DMS153 (cell line): ENCODE data around the gene PFKP.

Experiments used
- DNase-seq: peaks from one replicate; lab custom pipeline; 2025; lab: John Stamatoyannopoulos, UW

Gene PFKP

DNA sequence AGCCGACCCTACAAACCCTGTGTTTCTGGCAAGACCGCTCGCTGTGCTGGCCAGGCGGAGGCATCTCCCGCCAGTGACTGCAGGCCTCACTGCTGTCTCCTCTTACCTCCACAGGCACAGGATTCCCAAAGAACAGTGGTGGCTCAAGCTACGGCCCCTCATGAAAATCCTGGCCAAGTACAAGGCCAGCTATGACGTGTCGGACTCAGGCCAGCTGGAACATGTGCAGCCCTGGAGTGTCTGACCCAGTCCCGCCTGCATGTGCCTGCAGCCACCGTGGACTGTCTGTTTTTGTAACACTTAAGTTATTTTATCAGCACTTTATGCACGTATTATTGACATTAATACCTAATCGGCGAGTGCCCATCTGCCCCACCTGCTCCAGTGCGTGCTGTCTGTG lies 69.0 kb downstream of the PFKP start:
- DNase-seq, result no peak

DNA sequence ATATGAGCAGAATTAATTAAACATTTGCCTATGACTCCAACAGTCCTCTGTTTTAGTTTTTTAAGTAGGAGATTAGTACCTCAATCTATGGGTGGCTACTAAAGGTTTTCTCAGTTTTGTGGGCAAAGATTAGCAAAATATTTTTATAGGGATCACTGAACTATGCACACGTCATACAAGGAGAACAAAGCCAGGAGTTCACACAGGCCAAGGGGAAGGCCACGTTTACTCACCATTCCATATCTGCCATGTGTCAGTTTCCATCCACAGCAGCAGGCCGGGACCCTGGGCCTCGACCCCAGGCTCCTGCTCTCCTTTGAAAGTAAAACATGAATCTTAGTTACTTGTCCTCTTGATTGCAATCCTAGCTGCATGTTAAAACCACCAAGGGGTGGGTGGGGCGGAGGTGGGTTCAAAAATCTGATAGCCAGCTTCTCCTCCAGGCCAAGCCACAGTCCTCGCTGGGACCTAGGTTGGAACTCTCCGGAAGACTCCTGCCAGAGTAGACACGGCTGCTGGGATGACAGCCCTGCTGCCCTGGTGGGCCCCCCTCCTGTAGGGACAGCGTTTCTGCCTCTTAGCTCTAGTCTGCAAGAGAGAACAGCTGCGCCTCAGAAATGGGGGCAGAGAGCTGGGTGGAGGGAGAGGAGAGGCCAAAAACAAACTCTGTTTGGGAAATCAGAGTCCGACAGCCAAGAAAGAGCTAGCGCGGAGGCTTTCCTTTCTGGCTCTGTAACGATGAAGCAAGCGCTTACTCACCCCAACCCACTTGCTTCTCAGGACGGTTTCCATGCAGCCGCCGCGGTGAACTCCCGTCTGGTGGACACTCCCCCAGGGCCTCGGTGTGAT lies 69.6 kb downstream of the PFKP start:
- no peak for DNase-seq

DNA sequence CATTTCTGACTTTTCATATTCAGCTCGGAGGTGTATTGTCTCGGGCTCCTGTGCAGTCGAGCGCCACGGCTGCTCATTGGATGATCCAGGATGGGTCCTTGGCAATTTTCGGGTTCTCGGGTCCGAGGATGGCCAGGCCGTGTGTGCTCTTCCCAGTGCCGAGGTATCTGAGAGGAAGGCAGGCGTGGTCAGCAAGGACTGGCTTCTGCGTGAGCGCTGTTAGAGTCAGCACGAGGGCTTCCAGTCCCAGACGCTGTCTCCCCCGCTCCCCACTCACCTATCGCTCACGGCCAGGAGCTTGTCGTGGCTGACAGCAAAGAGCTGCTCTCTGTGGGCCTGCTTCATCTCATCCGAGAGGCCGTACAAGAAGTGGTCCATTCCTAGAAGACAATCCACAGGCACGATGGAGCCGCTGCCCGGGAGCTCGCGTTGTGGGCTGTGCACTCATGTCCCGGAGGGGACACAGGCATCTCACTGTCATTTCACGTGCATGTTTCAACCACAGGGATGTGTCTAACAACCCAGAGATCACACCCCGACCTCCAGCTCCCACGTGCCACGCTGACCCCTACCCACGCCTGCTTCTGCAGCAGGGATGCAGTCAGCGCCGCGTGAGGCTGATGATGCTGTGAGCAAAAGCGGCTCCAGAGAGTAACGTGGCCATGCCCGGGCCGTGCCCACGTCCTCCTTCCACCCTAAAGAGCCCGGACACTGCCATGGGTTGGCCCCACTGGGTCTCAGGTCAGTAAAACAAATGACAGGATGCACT lies 70.8 kb downstream of the PFKP start:
- DNase-seq, result no peak

DNA sequence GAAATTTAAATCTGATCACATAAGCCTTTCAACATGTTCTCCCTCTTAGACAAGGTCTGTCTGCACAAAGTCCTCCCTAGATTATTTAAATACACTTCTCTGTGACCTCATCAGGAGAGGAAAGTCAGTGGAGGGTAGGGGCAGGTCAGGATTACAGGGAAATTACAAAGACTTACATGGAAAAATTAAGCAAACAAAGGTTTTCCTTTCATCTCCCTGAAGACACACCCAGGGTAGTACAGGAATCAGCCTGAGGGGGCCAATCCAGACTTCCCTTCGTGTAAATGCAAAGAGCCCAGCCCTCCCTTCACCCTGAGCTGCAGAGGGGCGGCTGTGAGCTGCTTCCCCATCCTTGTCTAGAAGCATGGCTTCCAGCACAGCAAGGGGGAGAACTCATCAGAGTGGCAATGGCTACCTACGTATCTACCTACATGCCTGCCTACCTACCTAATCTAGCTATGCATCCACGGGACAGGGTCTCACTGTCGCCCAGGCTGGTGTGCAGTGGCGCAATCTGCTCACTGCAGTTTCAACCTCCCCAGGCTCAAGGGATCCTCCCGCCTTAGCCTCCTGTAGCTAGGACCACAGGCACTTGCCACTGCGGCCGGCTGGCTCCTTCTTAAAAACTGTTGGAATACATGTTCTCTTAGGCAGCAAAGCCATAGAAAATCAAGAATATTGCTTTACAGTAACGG lies 72.0 kb downstream of the PFKP start:
- DNase-seq, result no peak

DNA sequence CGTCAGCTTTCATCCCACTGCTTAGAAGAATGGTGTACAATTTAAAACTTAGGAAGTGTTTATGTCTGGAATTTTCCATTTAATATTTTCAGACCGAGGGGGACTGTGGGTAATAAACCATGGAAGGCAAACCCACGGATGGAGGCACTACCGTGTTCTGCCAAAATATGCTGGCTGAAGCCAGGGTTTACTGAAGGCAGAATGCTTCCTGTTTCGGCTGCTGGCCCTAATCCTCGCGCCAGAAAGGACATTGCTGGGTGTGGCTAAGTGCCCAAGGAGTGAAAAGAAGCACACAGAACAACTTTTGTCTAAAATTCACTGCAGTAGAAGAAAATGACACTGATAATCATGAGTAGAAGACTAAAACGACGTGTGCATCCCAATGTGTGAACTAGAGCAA lies 72.9 kb downstream of the PFKP start:
- DNase-seq, result no peak

DNA sequence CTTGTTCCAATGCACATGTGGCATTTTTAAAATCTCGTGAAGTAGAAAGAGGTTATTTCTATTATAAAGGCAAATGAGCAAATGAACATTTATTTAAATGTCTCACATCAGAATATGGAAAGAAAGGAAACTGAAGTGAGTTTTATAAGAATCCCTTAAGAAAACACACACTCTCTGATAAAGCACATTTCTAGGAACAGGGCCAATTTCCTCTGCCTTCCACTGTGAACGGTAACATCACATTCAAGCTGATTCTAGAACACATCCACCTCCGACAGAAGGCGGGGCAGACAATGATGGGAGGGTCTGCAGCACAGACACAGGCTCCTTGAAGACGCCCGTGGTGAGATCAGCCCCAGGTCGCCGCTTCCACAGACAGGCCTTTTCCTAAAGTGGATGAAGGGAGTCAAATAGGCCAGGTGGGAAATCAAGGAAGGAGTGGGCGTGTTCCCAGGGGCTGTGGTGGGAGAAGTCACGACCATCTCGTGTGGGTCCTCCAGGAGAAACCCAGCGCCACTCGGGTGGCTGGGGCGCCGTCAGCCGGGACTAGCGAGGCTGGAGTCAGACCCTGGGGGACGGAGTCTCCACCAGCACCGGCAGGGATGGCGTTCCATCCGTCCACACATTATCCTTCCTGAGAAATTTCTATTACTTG lies 74.1 kb downstream of the PFKP start:
- DNase-seq, result no peak

DNA sequence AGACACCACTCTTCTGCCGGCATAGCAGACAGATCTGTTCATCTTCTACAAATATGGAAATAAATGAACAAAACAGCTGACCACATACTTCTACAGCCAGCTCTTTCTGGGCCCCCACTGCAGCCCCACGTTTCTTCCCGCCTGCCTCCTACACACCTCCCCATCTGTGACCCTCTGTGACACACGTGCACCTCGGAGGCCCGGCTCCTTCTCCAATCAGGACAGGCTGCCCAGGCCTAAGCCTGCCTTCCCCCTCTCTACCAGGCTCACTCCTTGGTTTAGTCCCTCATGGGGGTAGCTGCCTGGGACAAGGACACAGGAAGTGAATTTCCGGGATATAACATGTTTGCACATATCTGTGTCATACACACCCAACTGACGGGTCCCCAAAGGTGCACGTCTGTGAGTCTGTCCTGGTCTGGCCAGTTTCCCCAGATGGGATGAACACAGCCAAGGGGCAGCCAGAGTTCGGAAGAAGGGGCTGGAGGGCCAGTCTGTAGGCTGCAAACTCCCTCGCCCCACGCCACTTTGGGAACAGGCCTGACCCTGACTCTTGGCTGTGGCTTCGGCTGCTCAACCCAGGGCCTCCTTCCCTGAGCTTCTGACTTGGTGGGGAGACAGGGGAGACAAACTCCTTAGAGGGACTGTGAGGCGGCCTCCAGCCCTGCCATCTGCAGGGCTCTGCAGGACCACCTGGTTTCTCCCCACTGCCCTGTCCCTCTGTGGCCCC lies 75.0 kb downstream of the PFKP start:
- DNase-seq, result no peak

DNA sequence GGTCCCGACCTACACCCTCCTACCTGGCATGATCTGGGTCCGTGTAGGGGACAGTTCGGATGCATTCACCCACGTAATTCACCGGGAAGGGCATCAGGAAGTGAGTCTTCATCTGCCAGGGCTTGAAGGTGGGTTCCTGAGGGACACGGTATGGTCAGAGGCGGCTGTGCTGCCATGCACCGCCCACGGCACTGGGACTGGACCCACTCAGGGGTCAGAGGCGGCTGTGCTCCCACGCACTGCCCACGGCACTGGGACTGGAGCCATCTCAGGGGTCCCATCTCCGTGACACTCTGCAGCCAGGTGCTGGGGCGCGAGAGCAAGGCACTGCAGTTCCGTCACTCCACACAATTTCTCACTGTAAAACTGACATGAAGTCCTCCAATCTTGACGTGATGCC lies 76.0 kb downstream of the PFKP start:
- DNase-seq, result no peak

DNA sequence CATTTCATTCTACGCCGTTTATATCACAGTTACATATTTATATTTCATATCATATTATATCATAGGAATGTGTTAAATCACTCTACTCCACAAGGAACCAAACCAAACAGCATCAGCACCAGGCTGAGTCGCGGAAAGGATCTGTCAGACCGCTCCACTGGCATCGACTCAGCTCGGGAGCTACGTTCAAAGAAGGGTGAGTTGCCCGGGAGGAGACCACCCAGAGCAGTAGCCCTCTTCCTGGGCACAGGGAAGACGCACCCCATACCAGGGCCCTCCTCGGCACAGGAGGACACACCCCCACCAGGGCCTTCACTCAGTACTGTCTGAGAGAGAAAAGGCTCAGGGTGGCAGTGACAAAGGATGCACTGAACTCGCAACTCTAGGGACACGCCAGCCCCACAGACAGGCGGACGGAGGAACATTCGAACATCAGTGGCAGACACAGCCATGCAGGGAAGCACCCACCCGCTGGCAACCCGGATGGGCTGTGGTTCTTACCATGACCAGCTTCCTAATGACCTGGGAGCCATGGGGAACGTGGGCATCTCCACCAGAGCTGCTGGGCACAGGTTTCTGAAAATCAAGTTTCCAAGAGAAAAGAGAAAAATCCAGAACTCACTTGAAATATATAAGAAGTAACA lies 76.6 kb downstream of the PFKP start:
- DNase-seq, result no peak

DNA sequence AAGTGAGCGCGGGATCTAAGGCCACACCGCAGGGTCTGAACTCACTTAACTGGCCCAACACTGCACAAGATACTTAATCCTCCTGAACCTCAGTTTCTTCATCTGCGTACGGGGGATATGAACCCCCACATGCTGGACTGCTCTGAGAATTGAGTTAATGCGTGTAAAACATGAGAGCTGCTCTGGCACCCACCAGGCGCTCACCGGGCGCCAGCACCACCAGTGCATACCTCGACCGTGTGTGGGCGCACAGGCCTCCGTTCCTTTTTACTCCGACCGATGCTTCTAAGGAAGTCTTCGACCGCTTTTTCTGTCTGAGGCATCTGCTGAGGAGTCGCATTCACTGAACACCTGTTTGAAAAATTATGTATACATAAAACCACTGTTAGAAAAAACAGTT lies 78.0 kb downstream of the PFKP start:
- no peak for DNase-seq

DNA sequence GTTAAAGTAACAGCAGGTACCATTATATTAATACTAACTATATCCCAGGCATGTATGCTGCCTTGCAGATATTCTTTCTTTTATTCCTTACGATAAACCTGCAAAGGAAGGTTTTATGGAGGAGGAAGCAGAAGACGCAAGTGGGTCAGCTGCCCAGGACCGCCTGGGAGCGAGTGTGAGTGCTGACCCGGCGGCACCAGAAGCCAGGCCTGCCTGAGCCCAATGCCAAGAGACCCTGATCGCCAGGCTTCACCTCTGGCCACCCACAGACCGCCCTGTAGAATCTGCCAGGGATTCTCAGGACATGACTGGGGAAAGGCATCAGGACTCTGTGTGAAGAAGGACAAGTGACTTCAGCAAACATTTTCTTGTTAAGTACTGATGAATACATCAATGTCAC lies 78.9 kb downstream of the PFKP start:
- no peak for DNase-seq

DNA sequence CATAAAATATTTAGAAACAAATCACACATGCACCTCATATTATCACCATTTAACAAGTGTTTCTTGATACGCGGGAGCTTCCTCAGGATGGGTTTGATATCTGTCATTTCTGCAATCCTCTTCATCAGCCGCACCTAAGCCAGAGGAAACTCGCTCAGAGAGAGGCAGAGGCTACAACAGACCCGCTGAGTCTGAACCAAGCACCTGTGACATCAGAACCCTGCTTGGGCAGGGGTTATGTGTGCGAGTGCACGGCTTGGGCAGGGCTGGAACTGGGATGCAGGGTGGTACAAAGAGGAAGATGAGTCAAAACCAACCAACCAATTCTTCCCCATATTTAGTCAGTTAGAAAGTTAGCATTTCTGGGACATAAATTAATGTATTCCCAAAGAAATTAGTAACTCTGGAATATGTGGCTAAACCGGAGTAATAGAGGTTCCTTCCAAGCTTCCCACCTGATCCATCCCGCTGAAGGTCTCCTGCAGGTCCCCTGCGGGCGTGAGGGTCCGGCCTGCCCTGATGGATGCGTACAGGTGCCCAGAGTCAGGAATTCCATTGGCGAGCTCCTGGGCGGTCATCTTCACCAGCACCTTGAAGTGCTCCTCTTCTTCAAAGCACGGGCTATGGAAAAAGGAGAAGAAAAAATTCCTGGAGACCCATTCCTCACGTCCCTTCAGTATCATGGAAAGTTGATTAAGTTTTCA lies 79.9 kb downstream of the PFKP start:
- no peak for DNase-seq

DNA sequence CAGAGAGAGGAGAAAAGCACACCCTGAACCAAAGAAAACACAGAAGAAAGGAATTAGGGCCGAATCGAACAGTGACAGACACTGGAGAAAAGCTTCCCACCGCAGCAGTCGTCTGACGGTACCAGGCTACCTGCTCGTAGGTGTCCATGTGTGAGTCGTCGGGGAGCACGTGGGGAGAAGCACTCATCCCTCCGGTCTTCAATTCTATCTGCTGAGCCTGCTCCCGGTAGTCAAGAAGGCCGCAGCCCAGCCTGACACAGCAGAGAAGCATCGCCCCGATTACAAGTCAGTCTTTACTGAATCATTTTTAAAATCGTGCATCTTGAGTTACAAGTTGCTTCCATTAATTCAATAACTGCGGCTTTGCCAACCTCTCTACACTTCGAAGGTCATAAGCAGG lies 80.7 kb downstream of the PFKP start:
- DNase-seq, result no peak

DNA sequence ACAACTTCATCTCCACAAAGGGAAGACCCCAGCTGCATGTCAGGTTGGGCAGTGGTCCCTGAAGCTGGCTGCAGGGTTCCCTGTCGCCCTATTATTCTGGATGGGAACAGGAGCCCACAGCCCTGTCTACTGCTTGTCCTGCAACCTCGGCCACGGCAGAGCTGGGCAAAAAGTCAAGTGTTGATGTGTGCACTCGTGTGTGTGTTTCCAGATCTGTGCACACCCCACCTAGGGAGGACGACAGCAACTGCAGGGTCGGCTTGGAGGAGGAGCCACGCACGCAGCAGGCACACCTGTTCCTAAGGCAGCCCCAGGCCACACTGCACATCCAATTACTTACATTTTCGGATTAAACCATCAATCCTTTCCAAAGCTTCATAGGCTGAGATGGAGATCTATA lies 81.6 kb downstream of the PFKP start:
- DNase-seq, result no peak

DNA sequence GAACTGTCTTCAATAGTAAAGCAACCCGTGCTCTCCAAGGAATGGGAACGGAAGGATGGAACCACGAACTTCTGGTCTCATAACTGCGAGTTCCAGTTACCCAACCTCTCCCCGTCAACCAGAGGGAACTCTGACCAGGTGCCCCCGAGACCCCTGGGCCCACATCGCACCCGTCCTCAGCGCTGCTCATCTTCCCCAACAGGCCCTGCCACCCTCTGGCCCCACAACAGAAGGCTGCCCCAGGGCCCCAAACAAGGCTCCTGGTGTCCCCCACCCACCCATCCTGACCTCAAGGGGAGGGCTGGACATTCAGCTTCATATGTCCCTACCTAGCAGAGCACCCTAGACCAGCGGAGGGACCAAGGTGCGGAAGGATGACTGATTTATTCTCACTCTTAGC lies 82.6 kb downstream of the PFKP start:
- DNase-seq, result no peak

DNA sequence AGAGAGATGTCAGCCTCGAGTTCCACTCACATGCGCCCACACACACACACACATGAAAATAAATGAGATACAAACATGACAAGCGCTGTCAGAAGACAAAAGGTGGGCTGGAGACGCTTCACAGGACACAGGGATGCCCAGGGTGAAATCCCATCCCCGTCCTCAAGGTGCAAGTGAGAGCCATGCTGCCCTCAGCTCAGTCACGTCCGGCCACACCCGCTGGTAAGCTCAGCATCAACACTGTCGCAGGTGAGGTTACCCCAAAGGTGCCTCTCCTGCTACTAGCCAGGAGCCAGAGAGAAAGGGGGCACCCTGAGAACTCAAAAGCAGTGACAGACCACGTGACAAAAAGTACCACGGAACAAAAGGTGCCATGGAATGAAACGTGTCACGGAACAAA lies 83.0 kb downstream of the PFKP start:
- no peak for DNase-seq

DNA sequence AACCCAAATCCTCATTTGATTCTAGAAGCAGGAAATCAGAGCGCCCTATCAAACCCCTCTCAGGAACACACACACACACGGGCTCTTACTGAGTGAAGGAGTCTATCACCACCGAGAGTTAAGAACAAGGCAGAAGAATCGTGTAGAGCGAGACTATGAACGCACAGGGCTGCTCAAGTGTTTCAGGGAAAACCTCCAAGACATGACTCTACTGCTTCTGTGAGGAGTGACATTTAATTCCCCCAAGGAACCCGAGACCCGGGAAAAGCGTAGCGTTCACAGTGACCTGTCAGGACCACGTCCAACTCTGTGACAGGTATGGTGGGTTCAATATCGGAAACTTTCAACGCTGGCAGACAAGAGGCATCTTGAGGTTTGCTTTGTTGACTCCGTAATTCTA lies 83.6 kb downstream of the PFKP start:
- DNase-seq, result no peak

DNA sequence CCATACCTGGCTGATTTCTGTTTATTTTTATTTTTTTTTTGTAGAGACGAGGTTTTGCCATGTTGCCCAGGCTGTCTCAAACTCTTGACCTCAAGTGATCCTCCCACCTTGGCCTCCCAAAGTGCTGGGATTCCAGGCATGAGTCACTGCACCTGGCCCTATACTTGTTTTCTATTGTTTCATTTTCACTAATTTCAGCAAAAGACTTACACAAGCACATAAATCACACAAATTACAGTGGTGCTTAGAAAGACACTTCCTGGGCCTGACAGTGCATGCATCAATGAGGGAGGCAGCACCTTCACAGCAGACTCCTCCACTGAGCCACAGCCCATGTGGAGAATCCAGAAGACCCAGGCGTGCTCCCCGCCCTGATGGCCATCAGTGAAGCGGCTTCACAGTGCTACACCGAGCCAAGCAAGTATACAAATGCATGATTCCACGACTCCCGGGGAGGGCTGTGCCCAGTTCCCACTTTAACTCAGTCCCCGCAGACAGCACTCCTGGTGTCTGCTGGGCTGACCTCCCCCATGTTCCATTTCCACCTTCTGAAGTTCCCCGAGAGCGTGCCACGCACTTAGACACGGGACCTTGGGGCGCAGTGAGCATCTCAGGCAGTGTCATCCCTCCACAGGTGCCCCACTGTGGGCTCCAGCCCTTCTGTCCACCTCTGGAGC lies 84.7 kb downstream of the PFKP start:
- no peak for DNase-seq

DNA sequence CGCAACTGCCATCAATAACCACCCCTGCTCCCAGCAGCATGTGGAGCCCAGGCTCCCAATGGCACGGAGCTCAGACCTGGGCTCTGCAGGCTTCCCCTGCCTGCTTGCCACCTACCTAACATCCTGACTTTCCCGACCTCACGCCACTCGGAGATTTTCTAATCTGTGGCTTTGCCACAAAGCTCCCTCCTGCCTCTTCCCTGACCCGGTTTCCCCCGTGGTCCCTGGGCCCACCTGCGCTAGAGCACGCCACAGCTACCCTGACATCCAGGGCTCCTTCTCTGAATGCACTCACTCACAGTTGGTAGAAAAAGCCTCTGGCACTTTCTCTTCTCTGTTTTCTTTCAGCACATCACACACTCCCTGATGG lies 85.2 kb downstream of the PFKP start:
- DNase-seq, result no peak

DNA sequence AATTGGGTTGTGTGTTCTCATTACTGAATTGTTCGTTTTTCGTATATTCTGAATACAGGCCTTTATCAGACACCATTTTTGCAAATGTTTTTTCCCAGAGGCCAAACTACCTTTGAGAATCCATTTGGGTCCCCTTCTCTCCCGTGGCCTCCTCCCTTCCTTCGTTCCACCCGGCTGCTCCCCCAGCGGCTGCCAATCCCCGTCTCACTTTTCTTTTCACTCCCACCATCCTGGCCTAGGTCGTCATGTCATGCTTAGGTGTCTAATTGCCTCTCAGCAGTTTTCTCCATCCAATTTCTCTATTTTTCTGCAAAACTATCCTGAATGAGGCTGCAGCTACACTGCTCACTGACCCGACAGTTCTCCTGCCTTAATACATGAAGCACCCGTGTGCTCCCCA lies 87.3 kb downstream of the PFKP start:
- DNase-seq, result no peak
